HepG2 (cell line): ENCODE data around the gene NAT10. TPM values are rescaled to one million over a fixed set of nuclear protein-coding genes. Genes with fewer than 3 reads are reported as not detected.

Experiments used
- FOSL1 ChIP-seq: sonication (generic); formaldehyde crosslinking; IDR thresholded peaks from 2 replicates; pipeline ENCODE4 v1.9.0; 2021; ENCODE audit warnings: missing genetic modification reagents, borderline replicate concordance
- KAT7 ChIP-seq: IDR thresholded peaks from 2 replicates; pipeline ENCODE4 v1.6.1; 2018; ENCODE audit warnings: borderline replicate concordance, missing compliant biosample characterization
- MTA3 ChIP-seq: sonication (generic); formaldehyde crosslinking; IDR thresholded peaks from 2 replicates; pipeline ENCODE4 v1.4.0; 2020; ENCODE audit warnings: missing genetic modification reagents
- NFE2 ChIP-seq: sonication (generic); formaldehyde crosslinking; IDR thresholded peaks from 2 replicates; pipeline ENCODE4 v1.4.0; 2020; ENCODE audit warnings: missing genetic modification reagents
- RBM39 ChIP-seq: fragments of 200-400 bp; formaldehyde crosslinking; IDR thresholded peaks from one replicate; pipeline ENCODE4 v1.6.1; 2018; ENCODE audit warnings: antibody characterized with exemption, mild to moderate bottlenecking, low read depth, low read length; ENCODE audit not compliant: poor library complexity, severe bottlenecking
- REPIN1 ChIP-seq: sonication (generic); formaldehyde crosslinking; IDR thresholded peaks from 2 replicates; pipeline ENCODE4 v1.8.0; 2022; ENCODE audit warnings: missing genetic modification reagents, low read depth, mild to moderate bottlenecking, borderline replicate concordance
- SRSF9 ChIP-seq: fragments of 200-400 bp; formaldehyde crosslinking; IDR thresholded peaks from 2 replicates; pipeline ENCODE4 v1.6.1; 2018; ENCODE audit warnings: borderline replicate concordance, mild to moderate bottlenecking, low read depth, low read length; ENCODE audit not compliant: insufficient read depth, poor library complexity, severe bottlenecking
- ZFP62 ChIP-seq: sonication (generic); formaldehyde crosslinking; IDR thresholded peaks from 2 replicates; pipeline ENCODE4 v1.4.0; 2020; ENCODE audit warnings: missing genetic modification reagents
- ZFP90 ChIP-seq: sonication (generic); formaldehyde crosslinking; IDR thresholded peaks from 2 replicates; pipeline ENCODE4 v1.8.0; 2022; ENCODE audit warnings: missing genetic modification reagents, mild to moderate bottlenecking, inconsistent platforms, borderline replicate concordance
- ZNF333 ChIP-seq: sonication (generic); formaldehyde crosslinking; IDR thresholded peaks from 2 replicates; pipeline ENCODE4 v1.4.0; 2020; ENCODE audit warnings: mild to moderate bottlenecking, missing genetic modification reagents, borderline replicate concordance
- ZNF34 ChIP-seq: sonication (generic); formaldehyde crosslinking; IDR thresholded peaks from 2 replicates; pipeline ENCODE4 v1.4.0; 2020; ENCODE audit warnings: mild to moderate bottlenecking, missing genetic modification reagents, borderline replicate concordance
- ZNF496 ChIP-seq: sonication (generic); formaldehyde crosslinking; IDR thresholded peaks from 2 replicates; pipeline ENCODE4 v1.8.1; 2023; ENCODE audit warnings: mild to moderate bottlenecking, moderate library complexity, missing genetic modification reagents; ENCODE audit not compliant: insufficient replicate concordance
- ZNF563 ChIP-seq: sonication (generic); formaldehyde crosslinking; IDR thresholded peaks from 2 replicates; pipeline ENCODE4 v1.8.0; 2022; ENCODE audit warnings: mild to moderate bottlenecking, moderate library complexity, missing genetic modification reagents
- ZNF605 ChIP-seq: sonication (generic); formaldehyde crosslinking; IDR thresholded peaks from 2 replicates; pipeline ENCODE4 v1.8.0; 2022; ENCODE audit warnings: mild to moderate bottlenecking, missing genetic modification reagents
- polyA plus RNA-seq, 8 experiments: library from polyadenylated mRNA; depleted of rRNA in 3 of 8; stranded (reverse) in 7 of 8; unstranded in 1 of 8; fragments of >200 nt; fragmentation: Illumina TruSeq in 4 of 8; extraction: Trizol in 4 of 8; gene quantifications; 2 replicates each; pipeline versions ENCODE4 v1.2.1 to v1.2.3, GENCODE V29; 2011 to 2016; ENCODE audit warnings: low read depth in 4 of 8, missing spikeins in 1 of 8, mixed read lengths in 1 of 8; ENCODE audit not compliant: insufficient read depth in 1 of 8
- total RNA-seq, 5 experiments: library from RNA; depleted of rRNA; stranded (reverse); fragments of >200 nt; fragmentation: Illumina TruSeq; extraction: Trizol; gene quantifications; 2 replicates each; pipeline ENCODE4 v1.2.3, GENCODE V29; 2016; ENCODE audit warnings: low read depth in 1 of 5
- TF ChIP-seq, protein P1 (sequence below): sonication (generic); formaldehyde crosslinking; IDR thresholded peaks from 2 replicates; pipeline ENCODE4 v1.5.1; 2020; ENCODE audit warnings: missing genetic modification reagents, mild to moderate bottlenecking, borderline replicate concordance
- TF ChIP-seq, protein P2 (sequence below): IDR thresholded peaks from 2 replicates; pipeline ENCODE4 v1.6.1; 2016; ENCODE audit warnings: missing biosample characterization, missing genetic modification reagents, low read depth
- TF ChIP-seq, protein P3 (sequence below): sonication (generic); formaldehyde crosslinking; IDR thresholded peaks from 2 replicates; pipeline ENCODE4 v1.8.0; 2022; ENCODE audit warnings: missing genetic modification reagents, low read depth, mild to moderate bottlenecking, borderline replicate concordance
- TF ChIP-seq, protein P4 (sequence below): sonication (generic); formaldehyde crosslinking; IDR thresholded peaks from 2 replicates; pipeline ENCODE4 v1.4.0; 2020; ENCODE audit warnings: missing genetic modification reagents, mild to moderate bottlenecking, borderline replicate concordance

The NAT10 gene
- total and polyA plus RNA-seq, 2 of the 13 experiments (the other 11 are each of a cell fraction or from before 2014, with no cell fraction given), result 33.9 to 51.9 TPM

DNA sequence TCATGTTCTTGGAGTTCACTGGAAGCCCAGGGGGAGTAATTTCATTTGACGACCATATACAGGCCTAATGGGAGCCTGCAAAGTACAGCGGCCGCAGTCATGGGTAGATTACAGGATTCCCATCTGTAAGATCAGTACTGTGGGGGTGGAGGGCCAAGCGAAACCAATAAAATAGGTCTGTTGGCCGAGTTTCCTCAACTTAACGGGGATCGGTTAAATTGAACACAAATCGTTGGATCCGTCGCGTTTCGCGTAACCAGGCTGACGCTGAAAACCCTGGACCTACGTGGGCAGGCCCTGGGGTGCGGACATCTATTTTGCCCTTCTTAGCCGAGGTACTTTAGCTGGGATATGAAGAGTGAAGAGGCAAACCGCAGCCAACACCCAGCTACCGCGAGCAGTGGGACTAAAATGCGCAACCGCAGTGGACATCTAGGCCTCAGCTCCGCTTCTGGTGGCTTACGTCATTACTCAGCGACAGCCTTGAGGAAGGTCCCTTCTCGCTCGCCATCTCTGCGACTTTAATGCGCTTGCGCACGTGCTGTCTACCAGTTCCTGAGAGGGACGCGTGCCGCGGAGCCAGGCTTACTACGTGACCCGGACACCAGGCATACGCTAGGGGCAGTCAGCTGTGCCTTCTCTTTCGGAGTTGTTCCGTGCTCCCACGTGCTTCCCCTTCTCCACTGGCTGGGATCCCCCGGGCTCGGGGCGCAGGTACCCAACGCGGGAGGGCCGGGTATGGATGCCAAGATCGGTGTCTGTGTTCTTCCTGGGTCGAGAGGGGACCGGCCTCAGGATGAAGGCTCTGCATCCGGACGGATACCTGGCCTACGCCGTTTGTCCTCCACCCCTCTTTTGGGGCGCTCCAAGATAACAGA, at the start of gene NAT10 (continued):
- TF ChIP-seq ZNF605, result peak; percentile 30; the same call in 1 of the 2 replicates
- TF ChIP-seq NFE2 (CRISPR knock-in tag), result no peak
- TF ChIP-seq MTA3 (CRISPR knock-in tag), result no peak
- TF ChIP-seq, protein P1, sequence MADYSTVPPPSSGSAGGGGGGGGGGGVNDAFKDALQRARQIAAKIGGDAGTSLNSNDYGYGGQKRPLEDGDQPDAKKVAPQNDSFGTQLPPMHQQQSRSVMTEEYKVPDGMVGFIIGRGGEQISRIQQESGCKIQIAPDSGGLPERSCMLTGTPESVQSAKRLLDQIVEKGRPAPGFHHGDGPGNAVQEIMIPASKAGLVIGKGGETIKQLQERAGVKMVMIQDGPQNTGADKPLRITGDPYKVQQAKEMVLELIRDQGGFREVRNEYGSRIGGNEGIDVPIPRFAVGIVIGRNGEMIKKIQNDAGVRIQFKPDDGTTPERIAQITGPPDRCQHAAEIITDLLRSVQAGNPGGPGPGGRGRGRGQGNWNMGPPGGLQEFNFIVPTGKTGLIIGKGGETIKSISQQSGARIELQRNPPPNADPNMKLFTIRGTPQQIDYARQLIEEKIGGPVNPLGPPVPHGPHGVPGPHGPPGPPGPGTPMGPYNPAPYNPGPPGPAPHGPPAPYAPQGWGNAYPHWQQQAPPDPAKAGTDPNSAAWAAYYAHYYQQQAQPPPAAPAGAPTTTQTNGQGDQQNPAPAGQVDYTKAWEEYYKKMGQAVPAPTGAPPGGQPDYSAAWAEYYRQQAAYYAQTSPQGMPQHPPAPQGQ, result 0 out of 2 replicates have a peak, but pooled peaks have one; percentile 80
- TF ChIP-seq RBM39, result peak; percentile 78
- TF ChIP-seq, protein P2, sequence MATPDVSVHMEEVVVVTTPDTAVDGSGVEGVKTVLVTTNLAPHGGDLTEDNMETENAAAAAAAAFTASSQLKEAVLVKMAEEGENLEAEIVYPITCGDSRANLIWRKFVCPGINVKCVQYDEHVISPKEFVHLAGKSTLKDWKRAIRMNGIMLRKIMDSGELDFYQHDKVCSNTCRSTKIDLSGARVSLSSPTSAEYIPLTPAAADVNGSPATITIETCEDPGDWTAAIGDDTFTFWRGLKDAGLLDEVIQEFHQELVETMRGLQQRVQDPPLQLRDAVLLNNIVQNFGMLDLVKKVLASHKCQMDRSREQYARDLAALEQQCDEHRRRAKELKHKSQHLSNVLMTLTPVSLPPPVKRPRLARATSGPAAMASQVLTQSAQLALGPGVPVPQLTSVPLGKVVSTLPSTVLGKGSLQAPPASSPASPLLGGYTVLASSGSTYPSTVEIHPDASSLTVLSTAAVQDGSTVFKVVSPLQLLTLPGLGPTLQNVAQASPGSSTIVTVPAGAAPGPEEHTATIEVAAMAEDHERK, result peak; percentile 71
- TF ChIP-seq ZNF34, result peak; percentile 73; the same call in 1 of the 2 replicates
- TF ChIP-seq, protein P3, sequence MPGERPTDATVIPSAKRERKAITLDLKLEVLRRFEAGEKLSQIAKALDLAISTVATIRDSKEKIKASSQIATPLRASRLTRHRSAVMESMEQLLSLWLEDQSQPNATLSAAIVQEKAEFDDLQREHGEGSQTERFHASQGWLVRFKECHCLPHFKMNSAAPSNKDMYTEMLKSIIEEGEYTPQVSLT (CRISPR knock-in tag), result peak; percentile 50; the same call in 1 of the 2 replicates
- TF ChIP-seq ZFP90 (CRISPR knock-in tag), result peak; percentile 93; the same call in 1 of the 2 replicates
- TF ChIP-seq KAT7 (CRISPR knock-in tag), result peak; percentile 82; the same call in 1 of the 2 replicates
- TF ChIP-seq REPIN1 (CRISPR knock-in tag), result peak; percentile 98
- TF ChIP-seq, protein P4, sequence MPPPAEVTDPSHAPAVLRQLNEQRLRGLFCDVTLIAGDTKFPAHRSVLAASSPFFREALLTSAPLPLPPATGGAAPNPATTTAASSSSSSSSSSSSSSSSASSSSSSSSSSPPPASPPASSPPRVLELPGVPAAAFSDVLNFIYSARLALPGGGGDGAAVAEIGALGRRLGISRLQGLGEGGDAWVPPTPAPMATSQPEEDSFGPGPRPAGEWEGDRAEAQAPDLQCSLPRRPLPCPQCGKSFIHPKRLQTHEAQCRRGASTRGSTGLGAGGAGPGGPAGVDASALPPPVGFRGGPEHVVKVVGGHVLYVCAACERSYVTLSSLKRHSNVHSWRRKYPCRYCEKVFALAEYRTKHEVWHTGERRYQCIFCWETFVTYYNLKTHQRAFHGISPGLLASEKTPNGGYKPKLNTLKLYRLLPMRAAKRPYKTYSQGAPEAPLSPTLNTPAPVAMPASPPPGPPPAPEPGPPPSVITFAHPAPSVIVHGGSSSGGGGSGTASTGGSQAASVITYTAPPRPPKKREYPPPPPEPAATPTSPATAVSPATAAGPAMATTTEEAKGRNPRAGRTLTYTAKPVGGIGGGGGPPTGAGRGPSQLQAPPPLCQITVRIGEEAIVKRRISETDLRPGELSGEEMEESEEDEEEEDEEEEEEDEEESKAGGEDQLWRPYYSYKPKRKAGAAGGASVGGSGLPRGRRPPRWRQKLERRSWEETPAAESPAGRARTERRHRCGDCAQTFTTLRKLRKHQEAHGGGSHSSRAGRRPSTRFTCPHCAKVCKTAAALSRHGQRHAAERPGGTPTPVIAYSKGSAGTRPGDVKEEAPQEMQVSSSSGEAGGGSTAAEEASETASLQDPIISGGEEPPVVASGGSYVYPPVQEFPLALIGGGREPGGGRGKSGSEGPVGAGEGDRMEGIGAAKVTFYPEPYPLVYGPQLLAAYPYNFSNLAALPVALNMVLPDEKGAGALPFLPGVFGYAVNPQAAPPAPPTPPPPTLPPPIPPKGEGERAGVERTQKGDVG (CRISPR knock-in tag), result peak; percentile 89; the same call in 1 of the 2 replicates
- no peak for TF ChIP-seq SRSF9
- TF ChIP-seq ZNF333 (CRISPR knock-in tag), result no peak
- 0 out of 2 replicates have a peak, but pooled peaks have one; percentile 23 for TF ChIP-seq FOSL1 (CRISPR knock-in tag)
- no peak for TF ChIP-seq ZNF496
- TF ChIP-seq ZNF563 (CRISPR knock-in tag), result peak; percentile 77; the same call in 1 of the 2 replicates
- no peak for TF ChIP-seq ZFP62 (CRISPR knock-in tag)
